Fibroblast of lung (primary cell): ENCODE data around the gene CHD3. TPM values are rescaled to one million over a fixed set of nuclear protein-coding genes. Genes with fewer than 3 reads are reported as not detected.

Experiments
- DNase-seq, 2 donors: peaks; one replicate each; pipeline versions ENCODE4 v3.0.0 to v3.0.0-alpha.2; 2010; ENCODE audit warnings: low read depth in 2 of 2
- H2AFZ ChIP-seq: 2 replicates; pipeline ENCODE4 v1.5.1; 2012; ENCODE audit warnings: low read length, control low read depth, inconsistent platforms
- H3K27ac ChIP-seq: 2 replicates; pipeline ENCODE4 v1.5.1; 2011; ENCODE audit warnings: low read length, control low read depth; ENCODE audit not compliant: insufficient read depth
- H3K27me3 ChIP-seq: 2 replicates; pipeline ENCODE4 v1.5.1; 2011; ENCODE audit warnings: mild to moderate bottlenecking, low read length; ENCODE audit not compliant: control insufficient read depth, insufficient read depth
- H3K36me3 ChIP-seq: 2 replicates; pipeline ENCODE4 v1.5.1; 2011; ENCODE audit warnings: low read length; ENCODE audit not compliant: control insufficient read depth, insufficient read depth
- H3K4me1 ChIP-seq: 2 replicates; pipeline ENCODE4 v1.5.1; 2011; ENCODE audit warnings: low read length; ENCODE audit not compliant: control insufficient read depth, insufficient read depth; ENCODE audit errors: extremely low read depth
- H3K4me2 ChIP-seq: 2 replicates; pipeline ENCODE4 v1.5.1; 2011; ENCODE audit warnings: low read length, control low read depth; ENCODE audit not compliant: insufficient read depth; ENCODE audit errors: extremely low read depth
- H3K4me3 ChIP-seq, 4 experiments: fragments of 200-600 bp in 1 of 4; sonication (generic) in 1 of 4; replicated peaks in 1 of 4; 2 replicates each; pipeline ENCODE4 v1.5.1; 2011 to 2016; ENCODE audit warnings: low read length in 4 of 4, low read depth in 3 of 4, mild to moderate bottlenecking in 3 of 4, control low read depth in 2 of 4, inconsistent platforms in 1 of 4, mixed read lengths in 1 of 4; ENCODE audit not compliant: insufficient read depth in 1 of 4; ENCODE audit errors: control extremely low read depth in 1 of 4
- H3K79me2 ChIP-seq: 2 replicates; pipeline ENCODE4 v1.5.1; 2012; ENCODE audit warnings: mild to moderate bottlenecking, low read length, inconsistent platforms; ENCODE audit not compliant: control insufficient read depth, insufficient read depth
- H3K9ac ChIP-seq: 2 replicates; pipeline ENCODE4 v1.5.1; 2011; ENCODE audit warnings: mild to moderate bottlenecking, low read length, control low read depth; ENCODE audit not compliant: insufficient read depth
- H3K9me3 ChIP-seq: 2 replicates; pipeline ENCODE4 v1.5.1; 2012; ENCODE audit warnings: low read depth, low read length; ENCODE audit not compliant: control insufficient read depth, insufficient read depth
- H4K20me1 ChIP-seq: 2 replicates; pipeline ENCODE4 v1.5.1; 2011; ENCODE audit warnings: low read length; ENCODE audit not compliant: control insufficient read depth, insufficient read depth; ENCODE audit errors: extremely low read depth
- CTCF ChIP-seq, 2 donors: IDR thresholded peaks in 1 of 2; conservative IDR thresholded peaks in 1 of 2; 1 replicate in 1 of 2; 2 replicates in 1 of 2; pipeline ENCODE4 v1.5.1; 2011 to 2012; ENCODE audit warnings: low read length in 2 of 2, control low read depth in 1 of 2, inconsistent platforms in 1 of 2, low read depth in 1 of 2, mild to moderate bottlenecking in 1 of 2
- EZH2 ChIP-seq: IDR thresholded peaks from 2 replicates; pipeline ENCODE4 v1.5.1; 2012; ENCODE audit warnings: low read length, control low read depth, mild to moderate bottlenecking; ENCODE audit errors: missing control alignments
- polyA plus RNA-seq, 2 donors: library from polyadenylated mRNA; depleted of rRNA in 1 of 2; stranded (reverse) in 1 of 2; unstranded in 1 of 2; fragments of >200 nt; gene quantifications; 2 replicates each; pipeline ENCODE4 v1.2.1, GENCODE V29; 2011 to 2012; ENCODE audit warnings: missing spikeins in 1 of 2
- total RNA-seq: library from RNA; depleted of rRNA; stranded (reverse); fragments of >200 nt; gene quantifications from 2 replicates; pipeline ENCODE4 v1.2.1, GENCODE V29; 2014

The CHD3 gene
- total and polyA plus RNA-seq, 2 donors (not counting 1 experiment from before 2014, with no cell fraction given), result 23.8 to 165 TPM

- Histone ChIP-seq H4K20me1 (no peaks in the 10 kb centered on the region), H2AFZ (no peak overlapping the region), H3K79me2 (peaks cover 28% of the 10 kb centered on the region)
These were observed 43.1 kb upstream of the CHD3 start for GRCh38 chr17:7845359-7846062.

GRCh38 chr17:7846063-7846735 is 42.4 kb upstream of the CHD3 start:
- peaks cover 24% of the 10 kb centered on the region for H3K79me2 ChIP-seq
- H3K27ac ChIP-seq, result no peak overlapping the region
- no peak overlapping the region for H3K9ac ChIP-seq
- H2AFZ ChIP-seq, result no peak overlapping the region
- TF ChIP-seq CTCF (conservative IDR thresholded peaks at IDR 0.05 in 1 of 2, IDR thresholded peaks at IDR 0.05 in 1 of 2; ENCODE audit: low read depth in 1 of 2, low read length in 2 of 2) (no peak), EZH2 (no peak)
- no peak overlapping the region for H3K4me3 ChIP-seq
- H3K27me3 ChIP-seq, result no peaks in the 10 kb centered on the region
- no peaks in the 10 kb centered on the region for H4K20me1 ChIP-seq
- peaks cover 9% of the 10 kb centered on the region for H3K4me1 ChIP-seq
- peaks cover 31% of the 10 kb centered on the region for H3K36me3 ChIP-seq
- DNase-seq, result no peak
- no peaks in the 10 kb centered on the region for H3K9me3 ChIP-seq
- no peak overlapping the region for H3K4me2 ChIP-seq

More at GRCh38 chr17:7845359-7846062, 43.1 kb upstream of the CHD3 start:
- Histone ChIP-seq H3K9me3 (no peaks in the 10 kb centered on the region), H3K36me3 (peaks cover 27% of the 10 kb centered on the region), H3K27me3 (no peaks in the 10 kb centered on the region), H3K27ac (peak overlapping the region; percentile 100), H3K4me3 (peak overlapping the region; percentile 10 to 92 (median 56)), H3K4me1 (peaks cover 14% of the 10 kb centered on the region), H3K9ac (peak overlapping the region; percentile 60), H3K4me2 (peak overlapping the region; percentile 99)
- DNase-seq, result no peak
- TF ChIP-seq CTCF (conservative IDR thresholded peaks at IDR 0.05 in 1 of 2, IDR thresholded peaks at IDR 0.05 in 1 of 2; ENCODE audit: low read depth in 1 of 2, low read length in 2 of 2), result no peak
- TF ChIP-seq EZH2, result no peak

- peaks cover 24% of the 10 kb centered on the region for H3K79me2 ChIP-seq
- H3K9ac ChIP-seq, result no peak overlapping the region
- DNase-seq, result no peak
- no peaks in the 10 kb centered on the region for H3K9me3 ChIP-seq
- H3K27ac ChIP-seq, result no peak overlapping the region
- H2AFZ ChIP-seq, result no peak overlapping the region
- H3K27me3 ChIP-seq, result no peaks in the 10 kb centered on the region
- TF ChIP-seq CTCF (conservative IDR thresholded peaks at IDR 0.05 in 1 of 2, IDR thresholded peaks at IDR 0.05 in 1 of 2; ENCODE audit: low read depth in 1 of 2, low read length in 2 of 2) (no peak), EZH2 (no peak)
- no peaks in the 10 kb centered on the region for H4K20me1 ChIP-seq
- no peak overlapping the region for H3K4me2 ChIP-seq
- peaks cover 8% of the 10 kb centered on the region for H3K4me1 ChIP-seq
- H3K4me3 ChIP-seq, result no peak overlapping the region
- H3K36me3 ChIP-seq, result peaks cover 37% of the 10 kb centered on the region
These were observed 41.6 kb upstream of the CHD3 start for GRCh38 chr17:7846765-7847661.
